Stimulated activated CD8-positive, alpha-beta memory T cell treated with anti-CD3 and anti-CD28 coated beads, Interleukin-7, amount 100 ng/mL, for 4 hours (primary cell): ENCODE results near the gene APOF.
"Not testable (repeated sequence)": the region's sequence is repeated elsewhere in the genome, so short reads cannot be mapped to it uniquely, and the experiment has no call there.

Experiments used
- DNase-seq, 2 donors: peaks; one replicate each; pipeline ENCODE4 v3.0.0-alpha.2; 2020; ENCODE audit warnings: low read depth in 2 of 2

The APOF gene

DNA sequence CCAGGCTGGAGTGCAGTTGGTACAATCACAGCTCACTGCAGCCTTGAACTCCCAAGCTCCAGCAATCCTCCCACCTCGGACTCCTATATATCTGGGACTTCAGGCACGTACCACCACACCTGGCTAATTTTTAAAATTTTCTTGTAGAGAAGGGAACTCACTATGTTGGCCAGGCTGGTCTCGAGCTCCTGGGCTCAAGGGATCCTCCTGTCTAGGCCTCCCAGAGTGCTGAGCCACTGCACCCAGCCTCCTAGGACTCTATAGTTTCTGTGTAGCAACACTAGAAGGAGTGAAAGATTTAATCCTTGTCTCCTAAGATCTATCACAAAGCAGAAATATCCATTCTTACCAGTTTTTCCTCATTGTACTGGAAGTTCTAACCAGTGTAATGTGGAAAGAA, 4.3 kb upstream of the APOF start:
- DNase-seq, result no peak

GRCh38 chr12:56361487-56362129, 1.0 kb downstream of the APOF start:
- DNase-seq, result no peak

GRCh38 chr12:56359851-56360767, 2.5 kb downstream of the APOF start, which contains the start of gene STAT2:
STAT2 (minus strand) TSS chr12:56360107; CDS start chr12:56356571, 3,536 bp downstream.
- peak; percentile 99 for DNase-seq

GRCh38 chr12:56358836-56359532, 3.7 kb downstream of the APOF start:
- no peak for DNase-seq

- DNase-seq, result no peak
These were observed 11.3 kb downstream of the APOF start for GRCh38 chr12:56351325-56351724.

DNA sequence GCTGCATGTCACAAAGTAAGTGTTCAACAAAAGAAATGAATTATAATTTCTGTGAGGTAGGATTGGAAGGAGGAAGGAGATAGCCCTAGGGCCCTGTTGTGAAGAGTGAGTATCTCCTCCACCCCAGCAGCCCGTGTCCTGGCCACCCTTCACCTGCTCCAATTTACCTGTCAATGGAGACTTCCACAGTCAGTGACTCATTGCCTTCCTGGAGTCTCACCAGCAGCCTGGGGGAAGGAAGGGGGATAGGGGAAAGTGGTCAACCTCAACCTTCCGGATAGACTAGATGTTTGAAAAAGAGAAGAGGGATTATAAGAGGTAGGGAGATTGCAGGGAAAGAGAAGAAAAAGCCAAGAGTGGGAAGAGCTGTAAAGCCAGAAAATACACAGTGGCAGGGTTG, 12.0 kb downstream of the APOF start:
- no peak for DNase-seq

DNA sequence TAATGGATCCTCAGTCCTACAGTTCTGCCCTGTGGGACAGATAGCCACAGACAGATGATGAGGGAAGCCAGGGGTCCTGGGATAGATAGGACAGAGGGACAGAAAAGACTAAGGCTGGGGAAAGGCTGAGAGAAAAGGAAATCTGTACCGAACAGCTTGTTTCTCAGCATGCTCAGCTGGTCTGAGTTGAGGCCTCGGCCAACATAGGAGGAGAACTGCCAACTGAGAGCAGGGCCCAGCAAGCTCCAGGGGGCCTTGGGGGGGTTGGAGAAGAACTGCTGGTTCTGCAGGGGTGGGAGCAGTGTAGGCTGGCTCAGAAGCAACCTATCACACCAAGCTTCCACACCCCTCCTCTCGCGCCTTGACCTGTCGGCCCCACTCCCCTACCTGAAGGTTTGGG, 13.9 kb downstream of the APOF start:
- no peak for DNase-seq

- not testable (repeated sequence) for DNase-seq
These were observed 15.4 kb downstream of the APOF start for GRCh38 chr12:56347255-56347654.

- DNase-seq, result no peak
These were observed 16.0 kb downstream of the APOF start for GRCh38 chr12:56346675-56347074.

GRCh38 chr12:56342290-56342689, 20.4 kb downstream of the APOF start:
- DNase-seq, result not testable (repeated sequence)

DNA sequence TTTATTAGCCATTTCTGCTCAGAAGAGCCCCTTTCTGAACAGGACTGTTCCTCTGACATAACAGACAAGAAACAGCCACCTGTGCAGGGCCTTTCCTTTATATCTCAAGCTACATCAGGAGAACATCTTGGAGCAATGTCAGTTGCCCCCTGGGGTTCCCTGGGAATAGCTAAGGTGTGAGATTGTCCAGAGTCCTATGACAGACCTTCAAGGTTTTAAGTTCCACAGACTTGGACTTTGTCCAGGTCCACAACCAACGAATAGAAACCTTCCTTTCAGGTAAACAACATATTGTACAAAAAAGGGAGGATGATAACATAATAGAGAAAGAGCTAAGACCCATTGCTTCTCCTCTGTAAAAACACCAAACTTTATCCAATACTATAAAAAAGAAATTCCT, 21.0 kb downstream of the APOF start:
- DNase-seq, result no peak

- DNase-seq, result no peak
These were observed 23.6 kb downstream of the APOF start for GRCh38 chr12:56339158-56339422.

- peak; percentile 82 to 92 for DNase-seq
These were observed 24.1 kb downstream of the APOF start, which contains the start of gene IL23A for GRCh38 chr12:56338308-56339157. IL23A (plus strand) TSS chr12:56338884; CDS start chr12:56339045, 161 bp downstream.

DNA sequence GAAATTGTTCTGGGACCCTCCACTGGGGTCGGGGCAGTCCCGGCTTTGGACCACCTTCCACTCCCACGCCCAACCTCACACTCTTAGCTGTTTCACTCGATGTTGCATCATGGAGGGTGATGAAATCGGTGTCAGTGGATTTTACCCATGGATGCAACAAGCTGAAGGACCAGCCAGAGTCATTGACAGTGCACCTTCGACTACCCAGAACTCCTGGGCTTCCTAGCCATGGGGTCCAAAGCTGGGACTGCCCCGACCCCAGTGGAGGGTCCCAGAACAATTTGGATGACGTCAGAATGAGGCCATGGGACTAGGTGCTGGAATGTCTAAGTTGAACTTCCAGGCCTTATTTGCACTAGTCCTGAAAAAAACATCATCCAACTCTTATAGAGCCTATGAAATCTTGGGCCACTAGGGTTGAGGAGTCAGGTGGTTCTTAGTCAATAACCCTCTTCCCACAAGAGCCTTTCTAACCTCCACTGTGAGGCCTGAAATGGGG, 24.9 kb downstream of the APOF start:
- no peak for DNase-seq

DNA sequence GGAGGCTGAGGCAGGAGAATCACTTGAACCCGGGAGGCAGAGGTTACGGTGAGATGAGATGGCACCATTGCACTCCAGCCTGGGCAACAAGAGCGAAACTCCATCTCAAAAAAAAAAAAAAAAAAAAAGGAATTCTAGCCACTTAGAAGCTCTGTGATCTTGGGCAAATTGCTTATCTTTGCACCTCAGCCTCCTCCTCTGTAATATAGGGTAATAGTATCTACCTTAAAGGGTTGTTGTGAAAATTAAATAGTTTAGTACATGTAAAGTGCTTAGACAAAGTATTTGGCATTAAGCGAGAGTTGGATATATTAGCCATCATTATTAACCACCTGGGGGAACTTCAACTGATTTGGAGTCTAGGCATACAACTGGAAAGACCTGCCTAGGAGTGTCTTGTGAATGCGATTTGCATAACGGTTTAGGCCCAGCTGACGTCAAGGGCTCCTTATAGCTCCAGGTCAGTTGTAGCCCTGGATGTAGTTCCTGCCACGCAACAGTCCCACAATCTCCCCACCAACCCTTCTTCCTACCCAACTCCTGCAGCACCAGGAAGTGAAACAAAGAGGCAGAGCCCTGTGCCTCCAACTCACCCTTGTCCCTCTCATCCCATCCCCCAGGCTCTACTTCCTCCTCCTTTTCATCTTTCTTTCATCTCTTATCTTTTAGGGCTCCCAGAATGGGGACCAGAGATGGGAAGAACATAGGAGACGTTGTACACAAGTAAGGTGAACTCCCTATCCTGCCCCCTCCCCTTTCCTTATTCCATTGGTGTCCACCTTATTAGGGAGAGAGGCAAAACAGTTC, 26.1 kb downstream of the APOF start:
- DNase-seq, result no peak

DNA sequence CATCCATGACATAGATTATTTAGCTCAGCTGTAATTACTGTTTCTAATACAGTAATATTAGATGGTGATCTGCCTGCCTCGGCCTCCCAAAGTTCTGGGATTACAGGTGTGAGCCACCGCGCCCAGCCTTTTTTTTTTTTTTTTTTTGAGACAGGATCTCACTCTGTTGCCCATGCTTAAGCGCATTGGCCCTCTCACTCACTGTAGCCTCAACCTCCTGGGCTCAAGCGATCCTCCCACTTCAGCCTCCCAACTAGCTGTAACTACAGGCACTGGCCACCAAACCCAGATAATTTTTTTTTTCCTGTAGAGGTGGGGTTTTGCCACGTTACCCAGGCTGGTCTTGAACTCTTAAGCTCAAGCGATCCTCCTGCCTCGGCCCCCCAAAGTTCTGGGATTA, 27.1 kb downstream of the APOF start:
- DNase-seq, result not testable (repeated sequence)

GRCh38 chr12:56334490-56334793, 28.2 kb downstream of the APOF start:
- DNase-seq, result no peak

DNA sequence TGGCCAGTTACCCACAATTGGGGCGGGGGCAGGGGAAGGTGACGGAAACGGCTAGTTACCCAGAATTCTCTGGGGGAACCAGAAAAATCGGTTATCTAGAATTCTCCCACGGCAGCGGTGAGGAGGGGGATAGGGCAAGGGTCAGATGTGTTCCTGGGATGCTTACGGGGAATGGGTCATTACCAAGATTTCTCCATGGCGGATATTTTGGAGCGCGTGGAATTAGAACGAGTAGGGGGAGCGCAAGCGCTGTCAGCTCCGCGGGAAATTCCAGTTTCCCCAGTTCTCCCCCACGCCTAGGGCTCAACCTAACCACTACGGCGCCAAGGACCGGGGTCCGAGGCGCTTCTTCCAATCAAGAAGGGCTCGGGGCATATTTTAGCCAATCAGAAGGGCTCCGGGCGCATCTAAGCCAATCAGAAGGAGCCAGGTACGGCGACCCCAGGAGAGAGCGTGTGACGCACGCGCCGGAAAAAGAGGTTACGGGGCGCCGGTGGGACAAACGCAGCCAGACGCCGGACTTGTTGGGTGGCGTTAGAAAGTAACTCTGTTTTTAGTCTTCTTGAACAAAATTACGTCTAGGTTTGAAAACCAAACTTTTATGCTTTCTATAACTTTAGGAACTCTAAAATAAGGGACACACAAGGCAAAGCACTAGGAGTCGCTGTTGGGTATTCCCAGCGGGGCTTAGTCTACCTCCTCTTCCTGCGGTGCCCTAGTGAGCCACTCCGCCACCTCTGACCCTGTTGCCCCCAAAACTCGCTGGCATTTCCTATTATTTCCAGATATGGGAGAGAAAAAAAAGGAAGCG, 28.8 kb downstream of the APOF start, which contains the start of gene PAN2:
Gene PAN2, minus strand, starts transcription at position 322 of the 811 bp plus-strand sequence. CDS start 906 bp downstream, outside the sequence.
- DNase-seq, result peak; percentile 91 to 92

DNA sequence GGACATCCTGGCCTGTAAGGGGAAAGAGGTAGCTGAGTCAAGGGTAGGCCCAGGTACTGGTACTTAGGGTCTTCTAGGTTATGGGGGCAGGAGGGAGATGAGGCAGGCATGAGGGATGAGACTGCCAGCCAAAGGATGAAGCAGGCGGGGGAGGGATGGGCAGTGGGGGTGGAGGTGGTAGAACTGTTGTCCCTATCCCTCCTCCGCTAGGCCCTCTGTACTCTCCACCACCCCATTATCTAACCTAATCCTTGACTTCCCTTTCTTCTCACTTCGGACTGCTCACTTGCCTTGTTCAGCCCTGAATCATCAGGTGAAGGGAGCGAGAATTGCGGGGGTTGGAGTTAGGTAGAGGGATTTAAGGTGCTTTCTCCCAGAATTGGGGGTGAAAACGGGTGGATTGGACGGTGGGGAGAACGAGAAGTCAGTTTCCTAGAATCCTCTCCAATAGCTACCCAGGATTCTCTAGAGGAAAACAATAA, 29.4 kb downstream of the APOF start:
- DNase-seq, result no peak
